Loucy (cell line): ENCODE results near the gene SPTLC1.

Experiments used
- EZH2phosphoT487 ChIP-seq: fragments of 200-600 bp; IDR thresholded peaks from 2 replicates; pipeline ENCODE4 v1.6.1; 2018; ENCODE audit warnings: antibody characterized with exemption, mild to moderate bottlenecking, moderate library complexity, borderline replicate concordance
- TF ChIP-seq, protein P1 (sequence below): fragments of 200-600 bp; sonication (generic); conservative IDR thresholded peaks from 2 replicates; pipeline ENCODE4 v1.5.1; 2014; ENCODE audit warnings: mild to moderate bottlenecking, antibody characterized with exemption, low read length

DNA sequence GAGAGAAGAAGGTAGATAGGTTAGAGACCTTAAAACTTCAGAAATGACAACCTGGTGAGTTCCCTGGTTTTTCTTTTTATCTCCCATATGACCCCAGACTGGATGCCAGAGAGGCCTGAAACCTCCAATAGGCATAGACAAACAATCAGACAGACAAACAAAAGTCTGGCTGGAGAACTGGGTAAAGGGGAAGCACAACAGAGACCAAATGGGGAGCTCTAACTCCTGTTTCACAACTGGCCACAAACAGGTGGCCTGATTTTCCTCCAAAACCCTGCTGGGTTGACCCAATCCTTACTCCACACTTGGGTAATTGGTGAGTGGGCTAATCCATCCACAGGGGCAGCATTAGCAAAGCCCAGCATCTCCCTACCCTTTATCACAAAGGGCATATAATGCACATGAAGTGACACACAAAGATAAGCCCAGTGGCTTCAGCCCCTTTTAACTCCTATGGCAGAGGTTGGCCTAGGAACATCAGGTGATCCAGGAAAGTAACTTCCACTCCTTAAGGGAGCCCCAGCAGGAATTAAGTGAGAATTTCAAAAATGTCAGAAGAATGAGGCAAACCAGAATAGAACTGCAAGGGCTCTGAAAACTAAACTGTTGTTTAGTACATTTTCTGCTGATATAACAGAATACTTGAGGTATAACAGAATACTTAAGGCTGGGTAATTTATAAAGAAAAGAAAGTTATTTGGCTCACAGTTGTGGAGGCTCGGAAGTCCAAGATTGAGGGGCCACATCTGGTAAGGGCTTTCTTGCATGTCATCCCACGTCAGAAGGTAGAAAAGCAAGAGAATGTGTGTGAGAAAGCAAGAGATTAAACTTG lies 104.3 kb downstream of the SPTLC1 start:
- TF ChIP-seq, protein P1, sequence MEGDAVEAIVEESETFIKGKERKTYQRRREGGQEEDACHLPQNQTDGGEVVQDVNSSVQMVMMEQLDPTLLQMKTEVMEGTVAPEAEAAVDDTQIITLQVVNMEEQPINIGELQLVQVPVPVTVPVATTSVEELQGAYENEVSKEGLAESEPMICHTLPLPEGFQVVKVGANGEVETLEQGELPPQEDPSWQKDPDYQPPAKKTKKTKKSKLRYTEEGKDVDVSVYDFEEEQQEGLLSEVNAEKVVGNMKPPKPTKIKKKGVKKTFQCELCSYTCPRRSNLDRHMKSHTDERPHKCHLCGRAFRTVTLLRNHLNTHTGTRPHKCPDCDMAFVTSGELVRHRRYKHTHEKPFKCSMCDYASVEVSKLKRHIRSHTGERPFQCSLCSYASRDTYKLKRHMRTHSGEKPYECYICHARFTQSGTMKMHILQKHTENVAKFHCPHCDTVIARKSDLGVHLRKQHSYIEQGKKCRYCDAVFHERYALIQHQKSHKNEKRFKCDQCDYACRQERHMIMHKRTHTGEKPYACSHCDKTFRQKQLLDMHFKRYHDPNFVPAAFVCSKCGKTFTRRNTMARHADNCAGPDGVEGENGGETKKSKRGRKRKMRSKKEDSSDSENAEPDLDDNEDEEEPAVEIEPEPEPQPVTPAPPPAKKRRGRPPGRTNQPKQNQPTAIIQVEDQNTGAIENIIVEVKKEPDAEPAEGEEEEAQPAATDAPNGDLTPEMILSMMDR: no peak
- TF ChIP-seq EZH2phosphoT487: no peak
